DOHH2 (cell line): Measurements from ENCODE around the gene MGST1.

Experiments used
- H3F3A ChIP-seq: fragments of 200-600 bp; sonication (generic), shearing (Covaris generic); 2 replicates; pipeline ENCODE4 v1.6.0; 2016; ENCODE audit warnings: antibody characterized with exemption, mild to moderate bottlenecking; ENCODE audit not compliant: control insufficient read depth, insufficient read depth
- H3K27ac ChIP-seq: fragments of 200-600 bp; sonication (generic); 2 replicates; pipeline ENCODE4 v1.5.1; 2014; ENCODE audit warnings: low read depth, mild to moderate bottlenecking, low read length, moderate library complexity
- H3K27me3 ChIP-seq: fragments of 200-600 bp; sonication (generic); 2 replicates; pipeline ENCODE4 v1.6.1; 2014; ENCODE audit warnings: mild to moderate bottlenecking, low read length, mixed read lengths; ENCODE audit not compliant: control insufficient read depth
- H3K36me3 ChIP-seq: fragments of 200-600 bp; sonication (generic); 2 replicates; pipeline ENCODE4 v1.6.1; 2014; ENCODE audit warnings: mild to moderate bottlenecking, low read length, moderate library complexity, mixed read lengths; ENCODE audit not compliant: control insufficient read depth
- H3K4me1 ChIP-seq: fragments of 200-600 bp; sonication (generic); 2 replicates; pipeline ENCODE4 v1.6.1; 2014; ENCODE audit warnings: mild to moderate bottlenecking, low read length, mixed read lengths; ENCODE audit not compliant: control insufficient read depth
- H3K4me2 ChIP-seq: fragments of 200-600 bp; sonication (generic); 2 replicates; pipeline ENCODE4 v1.6.0; 2014; ENCODE audit warnings: mild to moderate bottlenecking, low read length, moderate library complexity
- H3K4me3 ChIP-seq: fragments of 200-600 bp; sonication (generic); 2 replicates; pipeline ENCODE4 v1.5.1; 2014; ENCODE audit warnings: mild to moderate bottlenecking, low read length, mixed read lengths
- H3K79me2 ChIP-seq: fragments of 200-600 bp; sonication (generic); 2 replicates; pipeline ENCODE4 v1.6.1; 2014; ENCODE audit warnings: mild to moderate bottlenecking, low read length, mixed read lengths; ENCODE audit not compliant: control insufficient read depth
- H3K9me2 ChIP-seq: fragments of 200-600 bp; sonication (generic); replicated peaks from 2 replicates; pipeline ENCODE4 v1.6.1; 2014; ENCODE audit warnings: mild to moderate bottlenecking, low read length, mixed read lengths; ENCODE audit not compliant: control insufficient read depth
- H3K9me3 ChIP-seq: fragments of 200-600 bp; sonication (generic); 2 replicates; pipeline ENCODE4 v1.6.1; 2014; ENCODE audit warnings: antibody characterized with exemption, low read length, mixed read lengths; ENCODE audit not compliant: control insufficient read depth, insufficient read depth
- H4K20me1 ChIP-seq: fragments of 200-600 bp; sonication (generic); 2 replicates; pipeline ENCODE4 v1.6.0; 2014; ENCODE audit warnings: low read depth, mild to moderate bottlenecking, antibody characterized with exemption, low read length, moderate library complexity; ENCODE audit not compliant: control insufficient read depth, insufficient read depth
- EZH2phosphoT487 ChIP-seq: fragments of 200-600 bp; sonication (generic); IDR thresholded peaks from 2 replicates; pipeline ENCODE4 v1.6.1; 2017; ENCODE audit warnings: borderline replicate concordance, mild to moderate bottlenecking, antibody characterized with exemption, low read length, moderate library complexity, mixed read lengths
- TF ChIP-seq, protein P1 (sequence below): fragments of 200-600 bp; sonication (generic); IDR thresholded peaks from one replicate; pipeline ENCODE4 v1.5.1; 2014; ENCODE audit warnings: antibody characterized with exemption, mild to moderate bottlenecking, low read depth, low read length; ENCODE audit not compliant: poor library complexity, severe bottlenecking

Gene MGST1

DNA sequence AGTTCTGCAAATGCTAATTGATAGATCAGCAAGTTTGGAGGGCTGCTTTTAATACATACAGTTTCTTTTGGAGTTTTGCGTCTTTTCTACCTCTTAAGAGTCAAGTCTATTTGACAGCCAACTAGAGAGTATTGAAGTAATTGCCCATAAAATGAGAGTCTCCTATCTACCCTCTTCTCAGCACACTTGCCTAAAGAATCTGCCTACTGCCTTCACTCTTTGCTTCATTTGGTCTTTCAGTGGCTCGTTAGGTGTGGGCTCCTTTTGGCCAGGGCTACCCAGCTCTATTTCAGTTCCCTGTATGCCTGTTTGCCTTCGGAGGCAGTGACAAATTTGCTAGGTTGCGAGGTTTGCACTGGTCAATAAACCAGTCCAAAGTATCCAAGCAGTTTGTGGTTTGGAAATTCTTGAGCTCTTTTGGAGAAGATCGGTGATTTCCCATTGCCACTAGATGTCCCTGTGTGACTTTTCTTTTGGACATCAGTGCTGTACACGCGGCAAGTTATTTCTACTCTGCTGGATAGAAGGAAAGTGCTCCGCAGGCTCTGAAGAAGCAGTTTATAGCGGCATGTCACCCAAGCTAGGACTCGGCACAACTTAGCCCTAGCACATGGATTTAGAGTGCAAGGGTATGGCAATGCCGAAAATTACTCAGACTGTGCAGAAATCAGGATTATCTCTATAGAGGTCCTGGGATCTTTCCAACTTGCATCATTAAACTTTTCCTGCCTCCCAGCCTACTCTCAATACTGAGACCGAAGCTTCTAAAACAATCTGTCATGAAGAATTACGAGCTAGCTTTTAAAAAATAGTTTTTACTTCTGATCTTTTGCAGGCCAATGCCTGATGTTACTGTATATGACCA is 38.6 kb downstream of the MGST1 start:
- Histone ChIP-seq H3K4me1 (no peaks in the 10 kb centered on the region), H3K9me2 (no peaks in the 10 kb centered on the region), H3F3A (no peaks in the 10 kb centered on the region), H3K27ac (no peak overlapping the region), H3K9me3 (no peaks in the 10 kb centered on the region), H3K4me3 (no peak overlapping the region), H3K79me2 (no peaks in the 10 kb centered on the region), H3K27me3 (no peaks in the 10 kb centered on the region), H3K4me2 (no peak overlapping the region), H4K20me1 (no peaks in the 10 kb centered on the region), H3K36me3 (no peaks in the 10 kb centered on the region)
- TF ChIP-seq, protein P1, sequence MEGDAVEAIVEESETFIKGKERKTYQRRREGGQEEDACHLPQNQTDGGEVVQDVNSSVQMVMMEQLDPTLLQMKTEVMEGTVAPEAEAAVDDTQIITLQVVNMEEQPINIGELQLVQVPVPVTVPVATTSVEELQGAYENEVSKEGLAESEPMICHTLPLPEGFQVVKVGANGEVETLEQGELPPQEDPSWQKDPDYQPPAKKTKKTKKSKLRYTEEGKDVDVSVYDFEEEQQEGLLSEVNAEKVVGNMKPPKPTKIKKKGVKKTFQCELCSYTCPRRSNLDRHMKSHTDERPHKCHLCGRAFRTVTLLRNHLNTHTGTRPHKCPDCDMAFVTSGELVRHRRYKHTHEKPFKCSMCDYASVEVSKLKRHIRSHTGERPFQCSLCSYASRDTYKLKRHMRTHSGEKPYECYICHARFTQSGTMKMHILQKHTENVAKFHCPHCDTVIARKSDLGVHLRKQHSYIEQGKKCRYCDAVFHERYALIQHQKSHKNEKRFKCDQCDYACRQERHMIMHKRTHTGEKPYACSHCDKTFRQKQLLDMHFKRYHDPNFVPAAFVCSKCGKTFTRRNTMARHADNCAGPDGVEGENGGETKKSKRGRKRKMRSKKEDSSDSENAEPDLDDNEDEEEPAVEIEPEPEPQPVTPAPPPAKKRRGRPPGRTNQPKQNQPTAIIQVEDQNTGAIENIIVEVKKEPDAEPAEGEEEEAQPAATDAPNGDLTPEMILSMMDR: peak; percentile 25
- no peak for TF ChIP-seq EZH2phosphoT487

DNA sequence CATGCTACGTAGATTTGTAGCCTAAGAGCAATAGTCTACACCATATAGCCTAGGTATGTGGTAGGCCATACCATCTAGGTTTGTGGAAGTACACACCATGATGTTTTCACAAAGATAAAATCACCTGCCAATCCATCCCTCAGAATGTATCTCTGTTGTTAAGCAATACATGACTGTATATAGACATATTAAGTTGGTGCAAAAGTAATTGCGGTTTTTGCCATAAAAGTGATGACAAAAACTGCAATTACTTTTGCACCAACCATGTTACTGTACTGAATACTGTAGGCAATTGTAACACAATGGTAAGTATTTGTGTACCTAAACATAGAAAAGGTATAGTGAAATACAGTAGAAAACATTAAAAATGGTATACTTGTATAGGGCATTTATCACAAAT is 40.5 kb downstream of the MGST1 start:
- TF ChIP-seq, protein P1: no peak
- TF ChIP-seq EZH2phosphoT487: no peak
- H3F3A ChIP-seq: no peaks in the 10 kb centered on the region
- H3K9me2 ChIP-seq: no peaks in the 10 kb centered on the region
- H3K4me1 ChIP-seq: no peaks in the 10 kb centered on the region
- no peaks in the 10 kb centered on the region for H3K9me3 ChIP-seq
- no peak overlapping the region for H3K4me3 ChIP-seq
- H3K79me2 ChIP-seq: no peaks in the 10 kb centered on the region
- no peaks in the 10 kb centered on the region for H4K20me1 ChIP-seq
- no peaks in the 10 kb centered on the region for H3K36me3 ChIP-seq
- H3K27ac ChIP-seq: no peak overlapping the region
- no peaks in the 10 kb centered on the region for H3K27me3 ChIP-seq
- no peak overlapping the region for H3K4me2 ChIP-seq

DNA sequence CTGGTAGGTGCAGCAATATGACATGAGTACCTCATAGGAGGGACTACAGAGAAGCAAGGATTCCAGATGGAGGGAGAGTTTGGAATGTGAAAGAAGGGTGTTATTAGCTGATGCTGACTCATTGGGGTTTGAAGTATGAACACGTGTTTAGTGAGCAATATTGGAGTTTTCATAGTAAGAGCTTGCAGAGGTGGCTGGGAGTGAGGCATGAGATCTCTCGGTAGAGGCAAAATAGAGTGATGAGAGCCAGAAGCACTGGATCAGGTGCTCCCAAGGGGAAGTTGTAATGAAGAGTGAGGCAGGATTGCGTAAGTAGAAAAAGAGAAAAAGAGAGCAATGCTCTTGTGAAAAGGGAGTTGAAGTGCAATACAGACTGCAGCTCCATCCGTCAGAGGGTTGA is 42.1 kb downstream of the MGST1 start:
- Histone ChIP-seq H3K27ac (no peak overlapping the region), H3K9me3 (no peaks in the 10 kb centered on the region), H4K20me1 (no peaks in the 10 kb centered on the region), H3K36me3 (no peaks in the 10 kb centered on the region), H3K4me2 (no peak overlapping the region), H3K27me3 (no peaks in the 10 kb centered on the region), H3F3A (no peaks in the 10 kb centered on the region), H3K4me1 (no peaks in the 10 kb centered on the region), H3K79me2 (no peaks in the 10 kb centered on the region), H3K9me2 (no peaks in the 10 kb centered on the region), H3K4me3 (no peak overlapping the region)
- no peak for TF ChIP-seq EZH2phosphoT487
- TF ChIP-seq, protein P1: no peak
